ENCODE measurements around the gene JAK3. TPM values are rescaled to one million over a fixed set of nuclear protein-coding genes. Genes with fewer than 3 reads are reported as not detected.
"Not testable (repeated sequence)": the region's sequence is repeated elsewhere in the genome, so short reads cannot be mapped to it uniquely, and the experiment has no call there.

The JAK3 gene
- 100 to 1,000 TPM; 200 to 217 TPM for total RNA-seq

- Mint-ChIP-seq H3K27me3 (peaks cover 2% of the 10 kb centered on the region), H3K4me1 (ENCODE audit: low read depth) (peaks cover 62% of the 10 kb centered on the region), H3K27ac (peak within 1 kb of the TSS; percentile 97), H3K9me3 (peaks cover 4% of the 10 kb centered on the region), H3K4me3 (peak within 1 kb of the TSS; percentile 93), H3K36me3 (peaks cover 33% of the 10 kb centered on the region)
- intact Hi-C loops (cut with micrococcal nuclease), result loop anchor here (1.0 to 2.0 kb wide), 2 partner anchors 12 to 51 kb away; partner anchors contain the start of gene RPL18A
- CTCF ChIA-PET, result interaction anchor here (0.6 to 5.9 kb wide), 4 partner anchors 12 to 352 kb away, joined by 5 to 63 read pairs (median 8); partner anchors contain the start of genes CCDC124 and RPL18A
- POLR2A ChIA-PET, result interaction anchor here (0.6 to 6.8 kb wide), 14 partner anchors 15 to 1159 kb away, joined by 3 to 99 read pairs (median 4); partner anchors contain the start of genes CCDC124, FCHO1, RPL18A and SLC5A5
- peak; percentile 96 for DNase-seq
Observed at GRCh38 chr19:17847538-17848366, at the start of gene JAK3. Gene JAK3, minus strand, starts transcription at chr19:17847982. Its CDS starts 3,565 bp downstream, at chr19:17844417.

GRCh38 chr19:17893766-17894165, 46.0 kb upstream of the JAK3 start:
- Mint-ChIP-seq H3K4me3 (no peak overlapping the region), H3K36me3 (no peaks in the 10 kb centered on the region), H3K27ac (no peak overlapping the region), H3K9me3 (no peaks in the 10 kb centered on the region), H3K4me1 (ENCODE audit: low read depth) (no peaks in the 10 kb centered on the region), H3K27me3 (no peaks in the 10 kb centered on the region)
- ChIA-PET POLR2A (no interaction called here), CTCF (no interaction called here)
- DNase-seq, result no peak
- intact Hi-C loops (cut with micrococcal nuclease), result no loop called here

GRCh38 chr19:17889609-17890214, 41.9 kb upstream of the JAK3 start:
- DNase-seq, result peak; percentile 25
- Mint-ChIP-seq H3K4me3 (no peak overlapping the region), H3K36me3 (no peaks in the 10 kb centered on the region), H3K27ac (no peak overlapping the region), H3K9me3 (no peaks in the 10 kb centered on the region), H3K27me3 (no peaks in the 10 kb centered on the region), H3K4me1 (ENCODE audit: low read depth) (no peaks in the 10 kb centered on the region)
- ChIA-PET CTCF (interaction anchor here (1.5 kb wide), 1 partner anchor 56 kb away, joined by 4 read pairs; no protein-coding TSS in a partner anchor), POLR2A (no interaction called here)
- intact Hi-C loops (cut with micrococcal nuclease), result no loop called here

GRCh38 chr19:17888260-17888659, 40.5 kb upstream of the JAK3 start:
- ChIA-PET CTCF (interaction anchor here (1.5 kb wide), 1 partner anchor 58 kb away, joined by 4 read pairs; no protein-coding TSS in a partner anchor), POLR2A (no interaction called here)
- intact Hi-C loops (cut with micrococcal nuclease), result no loop called here

GRCh38 chr19:17887221-17887620, 39.4 kb upstream of the JAK3 start:
- H3K36me3 Mint-ChIP-seq; H3K27me3 Mint-ChIP-seq; H3K9me3 Mint-ChIP-seq; H3K4me1 Mint-ChIP-seq (ENCODE audit: low read depth); POLR2A ChIA-PET; intact Hi-C loops (cut with micrococcal nuclease); DNase-seq; H3K4me3 Mint-ChIP-seq; CTCF ChIA-PET; H3K27ac Mint-ChIP-seq: not testable (repeated sequence)

More at GRCh38 chr19:17888260-17888659, 40.5 kb upstream of the JAK3 start:
- Mint-ChIP-seq H3K36me3 (no peaks in the 10 kb centered on the region), H3K4me3 (no peak overlapping the region), H3K27ac (no peak overlapping the region), H3K9me3 (no peaks in the 10 kb centered on the region), H3K27me3 (no peaks in the 10 kb centered on the region), H3K4me1 (ENCODE audit: low read depth) (no peaks in the 10 kb centered on the region)
- DNase-seq, result no peak

GRCh38 chr19:17886515-17886914, 38.7 kb upstream of the JAK3 start:
- intact Hi-C loops (cut with micrococcal nuclease), result no loop called here
- Mint-ChIP-seq H3K36me3 (no peaks in the 10 kb centered on the region), H3K4me1 (ENCODE audit: low read depth) (no peaks in the 10 kb centered on the region), H3K9me3 (no peaks in the 10 kb centered on the region), H3K27me3 (no peaks in the 10 kb centered on the region), H3K27ac (no peak overlapping the region), H3K4me3 (no peak overlapping the region)
- ChIA-PET POLR2A (no interaction called here), CTCF (no interaction called here)
- no peak for DNase-seq

- H3K36me3 Mint-ChIP-seq, result no peaks in the 10 kb centered on the region
- ChIA-PET POLR2A (no interaction called here), CTCF (no interaction called here)
- H3K4me3 Mint-ChIP-seq, result no peak overlapping the region
- no peak for DNase-seq
- no peaks in the 10 kb centered on the region for H3K9me3 Mint-ChIP-seq
- intact Hi-C loops (cut with micrococcal nuclease), result no loop called here
- H3K27me3 Mint-ChIP-seq, result no peaks in the 10 kb centered on the region
- H3K4me1 Mint-ChIP-seq (ENCODE audit: low read depth), result no peaks in the 10 kb centered on the region
- no peak overlapping the region for H3K27ac Mint-ChIP-seq
Observed at GRCh38 chr19:17883627-17884410, 36.0 kb upstream of the JAK3 start.

GRCh38 chr19:17881701-17882100, 33.9 kb upstream of the JAK3 start:
- H3K4me3 Mint-ChIP-seq, result no peak overlapping the region
- intact Hi-C loops (cut with micrococcal nuclease), result no loop called here
- H3K4me1 Mint-ChIP-seq (ENCODE audit: low read depth), result no peaks in the 10 kb centered on the region
- no peaks in the 10 kb centered on the region for H3K27me3 Mint-ChIP-seq
- H3K9me3 Mint-ChIP-seq, result no peaks in the 10 kb centered on the region
- H3K27ac Mint-ChIP-seq, result no peak overlapping the region
- no peak for DNase-seq
- ChIA-PET CTCF (no interaction called here), POLR2A (no interaction called here)
- H3K36me3 Mint-ChIP-seq, result no peaks in the 10 kb centered on the region

GRCh38 chr19:17879466-17879865, 31.7 kb upstream of the JAK3 start:
- POLR2A ChIA-PET, result no interaction called here
- Mint-ChIP-seq H3K4me1 (ENCODE audit: low read depth) (no peaks in the 10 kb centered on the region), H3K9me3 (no peaks in the 10 kb centered on the region), H3K27ac (no peak overlapping the region), H3K4me3 (no peak overlapping the region), H3K36me3 (no peaks in the 10 kb centered on the region), H3K27me3 (no peaks in the 10 kb centered on the region)
- CTCF ChIA-PET, result no interaction called here
- intact Hi-C loops (cut with micrococcal nuclease), result no loop called here
- no peak for DNase-seq

- H3K36me3 Mint-ChIP-seq, result no peaks in the 10 kb centered on the region
- DNase-seq, result no peak
- H3K4me3 Mint-ChIP-seq, result no peak overlapping the region
- H3K9me3 Mint-ChIP-seq, result no peaks in the 10 kb centered on the region
- POLR2A ChIA-PET, result no interaction called here
- no peaks in the 10 kb centered on the region for H3K27me3 Mint-ChIP-seq
- H3K27ac Mint-ChIP-seq, result no peak overlapping the region
- intact Hi-C loops (cut with micrococcal nuclease), result no loop called here
- H3K4me1 Mint-ChIP-seq (ENCODE audit: low read depth), result peaks cover 8% of the 10 kb centered on the region
- CTCF ChIA-PET, result interaction anchor here (0.8 to 2.3 kb wide), 2 partner anchors 18 to 55 kb away, joined by 3 to 6 read pairs; partner anchors contain the start of genes CCDC124 and RPL18A
Observed at GRCh38 chr19:17877696-17878095, 29.9 kb upstream of the JAK3 start.

GRCh38 chr19:17874758-17875135, 27.0 kb upstream of the JAK3 start:
- CTCF ChIA-PET, result interaction anchor here (1.0 kb wide), 1 partner anchor 58 kb away, joined by 4 read pairs; the partner anchor contains the start of gene CCDC124
- Mint-ChIP-seq H3K4me1 (ENCODE audit: low read depth) (peaks cover 17% of the 10 kb centered on the region), H3K4me3 (peak overlapping the region; percentile 81), H3K36me3 (no peaks in the 10 kb centered on the region), H3K27me3 (no peaks in the 10 kb centered on the region), H3K27ac (no peak overlapping the region), H3K9me3 (no peaks in the 10 kb centered on the region)
- intact Hi-C loops (cut with micrococcal nuclease), result no loop called here
- DNase-seq, result no peak
- POLR2A ChIA-PET, result no interaction called here

Measured in activated CD4-positive, alpha-beta memory T cell treated with anti-CD3 and anti-CD28 coated beads for 36 hours (primary cell).